K562 (cell line): ENCODE results near the gene MMP23B. TPM values are rescaled to one million over a fixed set of nuclear protein-coding genes. Genes with fewer than 3 reads are reported as not detected.

Source experiments
- ATAC-seq: fragments of 200-7000 bp; cut with Tn5 transposase; 3 replicates; pipeline ENCODE4 v1.9.1; 2020; ENCODE audit warnings: moderate library complexity
- BruUV-seq: library from RNA; stranded (reverse); fragments of 400-500 nt; replicated peaks from 2 replicates; lab custom pipeline; 2021; lab: Mats Ljungman, UMichigan
- CTCF ChIA-PET: fragments of 300-600 bp; formaldehyde crosslinking; extraction: SDS; loops from one replicate; lab custom pipeline; 2021; ENCODE audit warnings: low intra/inter-chr PET ratio; lab: Yijun Ruan, JAX
- POLR2A ChIA-PET: fragments of 300-600, 350-650 bp; sonication (Branson Sonifier 250); formaldehyde crosslinking; extraction: SDS; loops from one replicate; lab custom pipeline; 2021; ENCODE audit warnings: antibody characterized with exemption, inconsistent platforms; lab: Yijun Ruan, JAX
- DNase-seq, 4 experiments: peaks; one replicate each; pipeline versions ENCODE4 v3.0.0 to v3.0.0-alpha.2; 2011 to 2018; ENCODE audit warnings: low spot score in 3 of 4, mixed read lengths in 3 of 4; ENCODE audit errors: extremely low read depth in 1 of 4
- FAIRE-seq: peaks from 2 replicates; lab custom pipeline; 2011; peaks lifted over from hg19 to GRCh38; lab: Jason Lieb, UNC
- H2AFZ ChIP-seq: 2 replicates; pipeline ENCODE4 v1.6.0; 2011; ENCODE audit warnings: low read depth, low read length, control low read depth, inconsistent platforms
- H3K27ac ChIP-seq: fragments of 200-600 bp; 3 replicates; pipeline ENCODE4 v1.8.0; 2011; ENCODE audit warnings: low read depth, mild to moderate bottlenecking, control low read depth, inconsistent platforms, low read length, moderate library complexity, mixed read lengths; ENCODE audit errors: extremely low read depth
- H3K27me3 ChIP-seq, 2 experiments: fragments of 300-600 bp in 1 of 2; 2 replicates in 1 of 2; 3 replicates in 1 of 2; pipeline versions ENCODE4 v1.6.0 to v1.8.0; 2011; ENCODE audit warnings: inconsistent platforms in 2 of 2, low read length in 2 of 2, mild to moderate bottlenecking in 1 of 2, mixed read lengths in 1 of 2, moderate library complexity in 1 of 2; ENCODE audit not compliant: control insufficient read depth in 2 of 2, insufficient read depth in 2 of 2
- H3K36me3 ChIP-seq: fragments of 300-600 bp; 3 replicates; pipeline ENCODE4 v1.8.0; 2011; ENCODE audit warnings: mild to moderate bottlenecking, low read length, inconsistent platforms; ENCODE audit not compliant: control insufficient read depth, insufficient read depth
- H3K4me1 ChIP-seq, 2 experiments: fragments of 200-600 bp in 1 of 2; replicated peaks in 1 of 2; 2 replicates in 1 of 2; 3 replicates in 1 of 2; pipeline versions ENCODE4 v1.5.1 to v1.8.0; 2011; ENCODE audit warnings: inconsistent platforms in 2 of 2, low read length in 2 of 2, mild to moderate bottlenecking in 1 of 2, mixed read lengths in 1 of 2, moderate library complexity in 1 of 2; ENCODE audit not compliant: control insufficient read depth in 2 of 2, insufficient read depth in 2 of 2
- H3K4me2 ChIP-seq: 2 replicates; pipeline ENCODE4 v1.6.1; 2011; ENCODE audit warnings: low read length, control low read depth, inconsistent platforms, mixed read lengths; ENCODE audit not compliant: insufficient read depth
- H3K4me3 ChIP-seq: fragments of 200-600 bp; sonication (generic), shearing (Covaris generic); 2 replicates; pipeline ENCODE4 v1.5.1; 2016; ENCODE audit warnings: control low read depth, inconsistent platforms
- H3K79me2 ChIP-seq: fragments of 200-600 bp; 3 replicates; pipeline ENCODE4 v1.8.0; 2011; ENCODE audit warnings: low read length, inconsistent platforms; ENCODE audit not compliant: control insufficient read depth, insufficient read depth
- H3K9ac ChIP-seq, 2 experiments: 2 replicates each; pipeline versions ENCODE4 v1.6.0 to v1.6.1; 2011; ENCODE audit warnings: low read depth in 2 of 2, low read length in 2 of 2, control low read depth in 1 of 2, inconsistent platforms in 1 of 2, mild to moderate bottlenecking in 1 of 2, mixed read lengths in 1 of 2; ENCODE audit not compliant: insufficient read depth in 1 of 2
- H3K9me1 ChIP-seq: one replicate; pipeline ENCODE4 v1.6.0; 2011; ENCODE audit warnings: inconsistent platforms, mild to moderate bottlenecking, low read length, moderate library complexity; ENCODE audit not compliant: control insufficient read depth, insufficient read depth
- H3K9me3 ChIP-seq: replicated peaks from 2 replicates; pipeline ENCODE4 v1.5.1; 2011; ENCODE audit warnings: low read depth, low read length, inconsistent platforms; ENCODE audit not compliant: control insufficient read depth, insufficient read depth
- H4K20me1 ChIP-seq: replicated peaks from 2 replicates; pipeline ENCODE4 v1.6.1; 2011; ENCODE audit warnings: low read length, inconsistent platforms, mixed read lengths; ENCODE audit not compliant: control insufficient read depth, insufficient read depth
- BRF2 ChIP-seq: IDR thresholded peaks from 3 replicates; pipeline ENCODE4 v1.6.1; 2011; ENCODE audit warnings: borderline replicate concordance, mild to moderate bottlenecking; ENCODE audit not compliant: insufficient read length, insufficient read depth
- CTCF ChIP-seq, 3 experiments: IDR thresholded peaks in 2 of 3; conservative IDR thresholded peaks in 1 of 3; 2 replicates each; pipeline ENCODE4 v1.5.1; 2011 to 2012; ENCODE audit warnings: low read length in 3 of 3, mild to moderate bottlenecking in 3 of 3, control low read depth in 2 of 3, improper control_type of control experiment in 1 of 3, inconsistent platforms in 1 of 3, low read depth in 1 of 3, mixed read lengths in 1 of 3, moderate library complexity in 1 of 3; ENCODE audit not compliant: insufficient read depth in 2 of 3
- DMBX1 ChIP-seq: fragments of 250-450 bp; sonication (Bioruptor Pico); IDR thresholded peaks from 2 replicates; pipeline ENCODE4 v1.8.0; 2022; ENCODE audit warnings: inconsistent platforms, mild to moderate bottlenecking, moderate library complexity, borderline replicate concordance
- ERF ChIP-seq: fragments of 450-650 bp; formaldehyde crosslinking; IDR thresholded peaks from 2 replicates; pipeline ENCODE4 v1.4.0; 2020; ENCODE audit warnings: mild to moderate bottlenecking, mixed read lengths
- HDGF ChIP-seq: fragments of 450-650 bp; IDR thresholded peaks from 2 replicates; pipeline ENCODE4 v1.6.1; 2016
- MED1 ChIP-seq: sonication (generic); formaldehyde crosslinking; IDR thresholded peaks from 2 replicates; pipeline ENCODE4 v1.8.1; 2023; ENCODE audit warnings: missing genetic modification reagents, borderline replicate concordance
- MLX ChIP-seq, 2 experiments: fragments of 450-650 bp in 1 of 2; sonication (generic) in 1 of 2; formaldehyde crosslinking; conservative IDR thresholded peaks; 2 replicates each; pipeline versions ENCODE4 v1.4.0 to v1.8.1; 2020 to 2022; ENCODE audit warnings: mild to moderate bottlenecking in 1 of 2, missing genetic modification reagents in 1 of 2
- POLR2H ChIP-seq: IDR thresholded peaks from 2 replicates; pipeline ENCODE4 v1.6.1; 2016; ENCODE audit warnings: missing genetic modification characterization, low read depth, mild to moderate bottlenecking, control low read depth, missing compliant biosample characterization, moderate library complexity
- PRPF4 ChIP-seq: fragments of 200-400 bp; formaldehyde crosslinking; IDR thresholded peaks from one replicate; pipeline ENCODE4 v1.6.1; 2017; ENCODE audit warnings: low read length, low read depth, mild to moderate bottlenecking; ENCODE audit not compliant: insufficient read depth, poor library complexity, severe bottlenecking
- XRCC3 ChIP-seq: fragments of 450-650 bp; IDR thresholded peaks from 2 replicates; pipeline ENCODE4 v1.6.1; 2017; ENCODE audit warnings: mild to moderate bottlenecking, moderate library complexity
- ZC3H11A ChIP-seq: IDR thresholded peaks from 2 replicates; pipeline ENCODE4 v1.6.1; 2012; ENCODE audit warnings: low read depth, low read length, improper control_type of control experiment
- ZFP91 ChIP-seq: sonication (generic); formaldehyde crosslinking; IDR thresholded peaks from 2 replicates; pipeline ENCODE4 v1.8.0; 2022; ENCODE audit warnings: mild to moderate bottlenecking, missing genetic modification reagents
- ZKSCAN1 ChIP-seq: fragments of 150-350 bp; IDR thresholded peaks from 2 replicates; pipeline ENCODE4 v1.6.1; 2016; ENCODE audit warnings: low read depth, low read length
- WGBS: fragments of 100-300 bp; shearing (Covaris generic); methylation state at CpG from one replicate; pipeline ENCODE4 v1.1.6; 2016; ENCODE audit warnings: low coverage, mixed read lengths; ENCODE audit not compliant: insufficient coverage; ENCODE audit errors: missing lambda C conversion rate; 5-methylcytosine and 5-hydroxymethylcytosine counted together
- in situ Hi-C: fragments of 300-500 bp; cut with MboI; formaldehyde crosslinking; loops from 4 replicates; pipeline ENCODE4 v1.15.0; 2018; ENCODE audit warnings: inconsistent platforms, mixed read lengths
- intact Hi-C: fragments of 100-400 bp; cut with micrococcal nuclease; formaldehyde crosslinking; loops from 2 replicates; pipeline ENCODE4 v1.14.2; 2022
- polyA plus RNA-seq, 8 experiments: library from polyadenylated mRNA; depleted of rRNA in 4 of 8; stranded (reverse) in 5 of 8; unstranded in 3 of 8; fragments of >200 nt; fragmentation: Nextera tagmentation in 2 of 8; fragmentation: Illumina TruSeq in 1 of 8; extraction: Ambion mirVana in 2 of 8; extraction: Trizol in 1 of 8; gene quantifications; 2 replicates each; pipeline versions ENCODE4 v1.2.1 to v1.2.3, GENCODE V29; 2011 to 2014; ENCODE audit warnings: inconsistent platforms in 1 of 8, missing spikeins in 1 of 8
- total RNA-seq, 7 experiments: library from RNA; depleted of rRNA in 6 of 7; stranded (reverse); fragments of >200 nt in 6 of 7; fragmentation: Illumina TruSeq in 2 of 7; extraction: Trizol in 2 of 7; gene quantifications; 2 replicates each; pipeline versions ENCODE4 v1.2.1 to v1.2.3, GENCODE V29; 2011 to 2021; ENCODE audit warnings: low replicate concordance in 1 of 7

The MMP23B gene
- total and polyA plus RNA-seq, 9 of the 15 experiments (the other 6 are each of a cell fraction or from before 2014, with no cell fraction given): 0.28 to 1.2 (median 0.41) TPM; not detected in 5

- CTCF ChIA-PET: no interaction called here
- BruUV-seq: no TSS peak
- no peak for FAIRE-seq
Observed at GRCh38 chr1:1627261-1627828, 4.6 kb upstream of the MMP23B start.

More at GRCh38 chr1:1627261-1627828, 4.6 kb upstream of the MMP23B start:
- Histone ChIP-seq H3K9ac (peak overlapping the region in 1 of 2 experiments; percentile 84; a peak in 2 of 4 replicates), H2AFZ (no peak overlapping the region), H3K4me1 (peaks cover 0 to 71% of the 10 kb centered on the region in 2 experiments; a peak in 3 of 5 replicates), H3K27ac (no peak overlapping the region), H4K20me1 (no peaks in the 10 kb centered on the region), H3K9me1 (no peaks in the 10 kb centered on the region), H3K36me3 (no peaks in the 10 kb centered on the region), H3K4me2 (no peak overlapping the region; the same call in 1 of the 2 replicates), H3K79me2 (no peaks in the 10 kb centered on the region), H3K4me3 (no peak overlapping the region), H3K9me3 (no peaks in the 10 kb centered on the region), H3K27me3 (no peaks in the 10 kb centered on the region)
- in situ Hi-C loops (no loop called here), intact Hi-C loops (no loop called here)
- ATAC-seq: peak; percentile 68
- POLR2A ChIA-PET: no interaction called here
- WGBS: 30% methylated on average over 37 of the region's 37 CpGs
- TF ChIP-seq ERF (CRISPR knock-in tag) (no peak), POLR2H (tag) (no peak), HDGF (no peak), DMBX1 (CRISPR knock-in tag) (no peak), CTCF (IDR thresholded peaks at IDR 0.05 in 2 of 3, conservative IDR thresholded peaks at IDR 0.05 in 1 of 3; ENCODE audit: insufficient read depth in 2 of 3, low read depth in 1 of 3, low read length in 3 of 3) (no peak), MLX (CRISPR knock-in tag; conservative IDR thresholded peaks at IDR 0.05) (no peak), MED1 (CRISPR knock-in tag) (no peak), ZKSCAN1 (no peak), BRF2 (no peak), PRPF4 (no peak), ZC3H11A (no peak), ZFP91 (CRISPR knock-in tag) (no peak), XRCC3 (no peak)
- no peak for DNase-seq
